GM23338 (cell line): ENCODE data around the gene DAPK2. TPM values are rescaled to one million over a fixed set of nuclear protein-coding genes. Genes with fewer than 3 reads are reported as not detected.

Experiments
- ETS1 ChIP-seq: IDR thresholded peaks from 2 replicates; pipeline ENCODE4 v1.6.1; 2016; ENCODE audit warnings: antibody characterized with exemption
- EZH2 ChIP-seq: fragments of 200-600 bp; sonication (generic); IDR thresholded peaks from one replicate; pipeline ENCODE4 v1.8.0; 2017; ENCODE audit warnings: antibody characterized with exemption, mild to moderate bottlenecking, low read depth; ENCODE audit not compliant: unreplicated experiment
- JUNB ChIP-seq: IDR thresholded peaks from one replicate; pipeline ENCODE4 v1.6.1; 2016; ENCODE audit warnings: antibody characterized with exemption; ENCODE audit not compliant: unreplicated experiment
- POLR2AphosphoS5 ChIP-seq: IDR thresholded peaks from 2 replicates; pipeline ENCODE4 v1.6.1; 2016; ENCODE audit warnings: antibody characterized with exemption, low read depth
- REST ChIP-seq: IDR thresholded peaks from one replicate; pipeline ENCODE4 v1.6.1; 2018; ENCODE audit warnings: antibody characterized with exemption; ENCODE audit not compliant: unreplicated experiment
- ZNF462 ChIP-seq: fragments of 250-450 bp; sonication (Bioruptor Pico); IDR thresholded peaks from 2 replicates; pipeline ENCODE4 v1.5.0; 2020; ENCODE audit warnings: mild to moderate bottlenecking, moderate library complexity
- polyA plus RNA-seq: library from polyadenylated mRNA; unstranded; fragments of >200 nt; fragmentation: Nextera tagmentation; extraction: Ambion mirVana; gene quantifications from 2 replicates; pipeline ENCODE4 v1.2.1, GENCODE V29; 2016
- total RNA-seq: library from RNA; depleted of rRNA; stranded (reverse); fragments of >200 nt; shearing (Covaris generic); gene quantifications from 2 replicates; pipeline ENCODE4 v1.2.3, GENCODE V29; 2014

DAPK2 gene
- total and polyA plus RNA-seq, 2 experiments from 2014 or later = 1.6 to 3.1 TPM

- no peak for TF ChIP-seq ZNF462 (CRISPR knock-in tag)
- no peak for TF ChIP-seq EZH2
- TF ChIP-seq REST = no peak
- TF ChIP-seq JUNB = no peak
- TF ChIP-seq ETS1 = no peak
- TF ChIP-seq POLR2AphosphoS5 = no peak
Measured at GRCh38 chr15:63881431-63881830, 164.9 kb downstream of the DAPK2 start (continued).
